GM13976 (cell line): ENCODE results near the gene ARL4A.

Experiments used
- DNase-seq: peaks from one replicate; pipeline ENCODE4 v3.0.0; 2012; ENCODE audit warnings: low spot score
- in situ Hi-C: fragments of 300-500 bp; cut with MboI; formaldehyde crosslinking; loops from one replicate; pipeline ENCODE4 v1.12.0; 2022; ENCODE audit warnings: low sequenced_read_pairs, mixed read lengths, inconsistent platforms; ENCODE audit not compliant: unreplicated experiment
- TF ChIP-seq, protein P1 (sequence below): IDR thresholded peaks from 2 replicates; pipeline ENCODE4 v1.5.1; 2012; ENCODE audit warnings: borderline replicate concordance, mild to moderate bottlenecking; ENCODE audit not compliant: insufficient read depth; ENCODE audit errors: extremely low read depth, missing control alignments, control extremely low read depth

Gene ARL4A, protein sequence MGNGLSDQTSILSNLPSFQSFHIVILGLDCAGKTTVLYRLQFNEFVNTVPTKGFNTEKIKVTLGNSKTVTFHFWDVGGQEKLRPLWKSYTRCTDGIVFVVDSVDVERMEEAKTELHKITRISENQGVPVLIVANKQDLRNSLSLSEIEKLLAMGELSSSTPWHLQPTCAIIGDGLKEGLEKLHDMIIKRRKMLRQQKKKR

DNA sequence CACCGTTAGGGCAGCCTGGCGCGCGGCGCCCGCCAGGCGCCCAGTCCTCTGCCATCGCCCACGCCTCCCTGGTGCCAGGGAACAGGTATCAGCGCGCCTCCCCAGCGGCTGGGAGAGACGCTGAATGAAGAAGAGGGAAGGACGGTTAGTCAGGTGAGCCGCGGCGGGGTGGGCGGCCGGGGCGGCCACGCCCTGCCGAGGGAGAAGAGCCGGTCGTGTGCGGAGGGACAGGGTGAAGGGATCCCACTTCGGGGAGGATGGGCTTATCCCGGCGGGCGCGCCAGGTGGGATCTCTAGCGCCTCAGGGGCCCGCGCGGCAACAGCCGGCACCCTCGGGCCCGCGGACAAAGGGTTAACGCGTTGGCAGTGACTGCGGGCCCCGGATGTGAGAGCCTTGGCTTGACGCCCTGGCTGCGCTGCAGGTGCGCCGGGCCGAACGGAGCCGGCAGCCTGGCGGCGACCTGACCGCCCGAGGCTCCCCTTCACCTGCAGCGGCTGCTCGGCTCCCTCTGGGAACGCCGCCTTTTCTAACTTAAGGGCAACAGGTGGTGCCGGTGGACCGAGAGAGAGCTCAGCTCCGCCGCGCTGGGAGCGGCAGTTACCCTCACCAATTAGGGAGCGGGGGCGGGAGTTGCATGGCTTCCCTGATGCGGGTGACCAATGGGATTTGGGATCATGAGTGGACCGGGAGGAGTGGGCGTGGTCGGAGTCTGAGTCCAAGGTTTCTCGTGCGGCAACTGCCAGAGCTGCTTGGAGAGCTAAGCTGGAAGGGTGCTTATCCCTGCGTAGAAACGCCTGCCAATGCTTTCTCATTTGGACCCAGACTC lies at the start of gene ARL4A:
Gene ARL4A, plus strand, starts transcription at position 743 of the 827 bp plus-strand sequence. CDS start 622 bp downstream, outside the sequence.
- TF ChIP-seq, protein P1, sequence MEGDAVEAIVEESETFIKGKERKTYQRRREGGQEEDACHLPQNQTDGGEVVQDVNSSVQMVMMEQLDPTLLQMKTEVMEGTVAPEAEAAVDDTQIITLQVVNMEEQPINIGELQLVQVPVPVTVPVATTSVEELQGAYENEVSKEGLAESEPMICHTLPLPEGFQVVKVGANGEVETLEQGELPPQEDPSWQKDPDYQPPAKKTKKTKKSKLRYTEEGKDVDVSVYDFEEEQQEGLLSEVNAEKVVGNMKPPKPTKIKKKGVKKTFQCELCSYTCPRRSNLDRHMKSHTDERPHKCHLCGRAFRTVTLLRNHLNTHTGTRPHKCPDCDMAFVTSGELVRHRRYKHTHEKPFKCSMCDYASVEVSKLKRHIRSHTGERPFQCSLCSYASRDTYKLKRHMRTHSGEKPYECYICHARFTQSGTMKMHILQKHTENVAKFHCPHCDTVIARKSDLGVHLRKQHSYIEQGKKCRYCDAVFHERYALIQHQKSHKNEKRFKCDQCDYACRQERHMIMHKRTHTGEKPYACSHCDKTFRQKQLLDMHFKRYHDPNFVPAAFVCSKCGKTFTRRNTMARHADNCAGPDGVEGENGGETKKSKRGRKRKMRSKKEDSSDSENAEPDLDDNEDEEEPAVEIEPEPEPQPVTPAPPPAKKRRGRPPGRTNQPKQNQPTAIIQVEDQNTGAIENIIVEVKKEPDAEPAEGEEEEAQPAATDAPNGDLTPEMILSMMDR: peak; percentile 54
- peak; percentile 80 for DNase-seq
- in situ Hi-C loops: no loop called here

- in situ Hi-C loops: loop anchor here (25.0 kb wide), 1 partner anchor 624 kb away; no protein-coding TSS in a partner anchor
- TF ChIP-seq, protein P1: no peak
- no peak for DNase-seq
Measured at GRCh38 chr7:12637819-12638592, 49.4 kb upstream of the ARL4A start.

GRCh38 chr7:12638851-12639456 lies 48.5 kb upstream of the ARL4A start:
- in situ Hi-C loops: loop anchor here (25.0 kb wide), 1 partner anchor 623 kb away; no protein-coding TSS in a partner anchor
- peak; percentile 16 for DNase-seq
- TF ChIP-seq, protein P1: peak; percentile 44

GRCh38 chr7:12640299-12641096 lies 46.9 kb upstream of the ARL4A start:
- no peak for DNase-seq
- TF ChIP-seq, protein P1: no peak
- in situ Hi-C loops: loop anchor here (25.0 kb wide), 1 partner anchor 622 kb away; no protein-coding TSS in a partner anchor

DNA sequence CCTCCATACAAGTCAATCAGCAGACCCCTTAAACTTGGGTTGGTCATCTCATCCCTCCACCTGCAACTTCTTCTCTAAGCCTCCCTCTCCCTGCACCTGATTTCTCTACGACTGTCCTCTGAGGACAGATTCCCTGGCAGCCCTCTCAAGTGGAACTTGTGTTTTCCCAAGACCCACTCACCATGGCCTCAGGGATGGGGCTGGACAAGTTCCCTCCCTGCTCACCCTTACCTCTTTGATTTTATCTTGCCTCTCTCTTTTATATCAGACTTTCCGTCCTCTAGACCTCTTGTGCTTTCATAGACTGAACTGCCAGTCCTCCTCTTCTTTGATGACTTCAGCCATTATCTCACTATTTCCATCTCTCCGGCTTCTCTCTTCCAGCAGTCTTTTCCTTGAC lies 46.2 kb upstream of the ARL4A start:
- TF ChIP-seq, protein P1: no peak
- DNase-seq: no peak
- in situ Hi-C loops: loop anchor here (25.0 kb wide), 1 partner anchor 621 kb away; no protein-coding TSS in a partner anchor
